Measurements from ENCODE around the gene H2BK1.

The H2BK1 gene

GRCh38 chr7:151198945-151199848, 11.1 kb downstream of the H2BK1 start:
- DNase-seq (ENCODE audit: extremely low read depth, low read depth) = no peak
- TF ChIP-seq CTCF (IDR thresholded peaks at IDR 0.05; ENCODE audit: low read depth, low read length) = no peak

DNA sequence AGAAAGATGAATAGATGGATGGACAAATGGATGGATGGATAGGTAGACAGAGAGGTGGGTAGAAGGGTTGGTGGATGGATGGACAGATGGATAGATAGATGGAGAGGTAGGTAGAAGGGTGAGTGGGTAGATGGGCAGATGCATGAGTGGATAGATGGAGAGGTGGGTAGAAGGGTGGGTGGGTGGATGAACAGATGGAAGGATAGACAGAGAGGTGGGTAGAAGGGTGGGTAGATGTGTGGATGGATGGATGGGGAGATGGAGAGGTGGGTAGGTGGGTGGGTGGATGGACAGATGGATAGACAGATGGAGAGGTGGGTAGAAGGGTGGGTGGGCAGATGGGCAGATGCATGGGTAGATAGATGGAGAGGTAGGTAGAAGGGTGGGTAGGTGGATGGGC, 12.4 kb downstream of the H2BK1 start:
- no peak for DNase-seq (ENCODE audit: extremely low read depth, low read depth)
- TF ChIP-seq CTCF (IDR thresholded peaks at IDR 0.05; ENCODE audit: low read depth, low read length) = no peak

DNA sequence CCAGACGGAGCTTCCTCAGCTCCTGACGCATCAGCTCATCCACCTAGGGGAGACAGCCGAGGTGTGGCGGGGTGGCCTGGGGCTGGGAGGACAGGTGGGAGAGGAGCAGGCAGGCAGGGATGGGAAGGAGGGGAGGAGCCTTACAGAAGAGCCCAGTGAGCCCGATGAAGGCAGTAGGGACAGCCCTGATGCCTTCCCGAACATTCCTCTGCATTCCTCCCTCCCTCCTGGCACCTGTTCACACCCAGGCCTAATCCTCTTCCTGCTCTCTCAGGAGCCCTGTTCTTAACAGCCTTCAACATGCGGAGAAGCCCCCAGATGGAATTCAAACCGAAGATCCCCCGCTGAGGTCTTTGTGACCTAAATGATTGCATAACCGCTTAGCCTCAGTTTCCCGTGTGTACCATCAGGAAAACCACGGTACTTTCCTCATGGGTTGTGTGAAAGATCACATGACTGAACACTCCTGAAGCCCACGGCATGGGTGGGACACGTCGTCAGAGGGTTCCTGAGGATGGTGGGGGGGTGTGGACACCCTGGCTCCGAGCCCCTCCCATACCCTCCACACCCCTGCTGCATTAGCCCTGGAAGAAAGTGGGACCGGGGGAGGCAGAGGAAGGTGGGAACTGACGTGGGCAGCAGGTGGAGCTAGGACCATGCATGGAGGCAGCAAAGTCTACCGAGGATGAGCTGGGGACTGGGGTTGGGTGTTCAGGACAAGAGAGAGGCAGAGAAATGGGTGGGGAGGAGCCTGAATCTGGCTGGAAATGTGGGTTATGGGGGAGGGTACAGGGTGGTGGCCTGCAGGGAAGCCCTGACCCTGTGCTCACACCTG, 14.5 kb downstream of the H2BK1 start:
- no peak for TF ChIP-seq CTCF (IDR thresholded peaks at IDR 0.05; ENCODE audit: low read depth, low read length)
- DNase-seq (ENCODE audit: extremely low read depth, low read depth) = no peak

GRCh38 chr7:151194188-151194587, 16.1 kb downstream of the H2BK1 start:
- DNase-seq (ENCODE audit: extremely low read depth, low read depth) = no peak
- no peak for TF ChIP-seq CTCF (IDR thresholded peaks at IDR 0.05; ENCODE audit: low read depth, low read length)

DNA sequence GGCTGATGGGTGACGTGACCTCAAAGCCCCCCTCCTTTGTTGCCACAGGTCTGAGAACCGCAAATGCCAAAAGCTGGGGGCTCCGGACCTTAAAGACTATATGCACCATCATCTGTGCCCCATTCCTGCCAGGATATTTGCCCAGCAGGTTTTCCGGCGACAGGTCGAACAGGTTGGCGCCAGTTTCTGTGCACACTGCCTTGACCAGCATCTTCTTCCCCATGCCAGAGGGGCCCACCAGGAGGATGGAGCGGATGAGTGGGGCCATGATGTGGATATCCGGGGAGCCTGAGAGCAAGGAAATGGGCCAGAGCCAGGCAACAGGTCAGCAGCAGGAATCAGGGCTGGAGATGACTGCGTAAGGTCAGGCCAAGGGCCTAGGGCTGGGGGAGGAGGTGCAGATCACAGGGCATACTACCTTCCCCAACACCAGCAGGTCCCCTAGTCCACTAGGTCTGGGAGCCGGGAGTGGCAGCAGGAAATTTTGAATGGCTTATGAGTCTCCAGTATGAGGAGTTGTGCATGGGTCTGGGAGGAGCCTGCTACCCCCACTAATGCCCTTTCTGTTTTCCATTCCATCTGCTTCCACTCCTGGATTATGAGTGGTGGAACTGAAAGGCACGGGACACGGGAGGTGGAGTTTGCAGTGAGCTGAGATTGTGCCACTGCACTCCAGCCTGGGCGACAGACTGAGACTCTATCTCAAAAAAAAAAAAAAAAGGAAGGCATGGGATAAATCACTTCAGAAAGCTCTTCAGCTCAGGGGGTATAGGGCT, 16.9 kb downstream of the H2BK1 start:
- DNase-seq (ENCODE audit: extremely low read depth, low read depth) = no peak
- TF ChIP-seq CTCF (IDR thresholded peaks at IDR 0.05; ENCODE audit: low read depth, low read length) = no peak

DNA sequence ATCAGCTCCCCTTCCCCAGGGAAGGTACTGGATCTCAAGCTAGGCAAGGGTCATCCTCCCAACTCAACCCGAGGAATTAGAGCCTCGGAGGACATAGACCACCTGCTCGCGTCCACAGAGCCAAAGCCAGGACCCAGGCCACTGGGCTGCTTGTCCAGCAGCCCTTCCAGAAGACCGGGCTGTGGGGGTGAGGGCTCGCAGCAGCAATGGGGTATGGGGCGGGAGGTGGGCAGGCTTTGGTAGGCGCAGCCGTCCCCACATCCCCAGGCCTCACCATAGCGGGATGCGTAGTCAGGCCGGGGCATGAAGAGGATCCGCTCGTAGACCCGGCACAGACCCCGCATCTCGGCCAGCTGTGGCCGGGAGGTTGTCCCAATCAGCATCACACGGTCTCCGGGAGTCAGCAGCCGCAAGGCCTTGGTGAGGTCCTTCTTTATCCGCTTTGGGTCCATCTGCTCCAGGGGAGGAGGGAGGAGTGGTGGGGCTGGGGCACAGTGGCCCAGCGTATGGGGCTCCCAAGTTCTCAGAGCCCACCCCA, 18.2 kb downstream of the H2BK1 start:
- no peak for DNase-seq (ENCODE audit: extremely low read depth, low read depth)
- TF ChIP-seq CTCF (IDR thresholded peaks at IDR 0.05; ENCODE audit: low read depth, low read length) = no peak
